IMR-90 (cell line): ENCODE data around the gene ZNF277. TPM values are rescaled to one million over a fixed set of nuclear protein-coding genes. Genes with fewer than 3 reads are reported as not detected.

Source experiments
- ATAC-seq: fragments of 200-7000 bp; cut with Tn5 transposase; 2 replicates; pipeline ENCODE4 v1.9.1; 2020; ENCODE audit warnings: low read depth, mild to moderate bottlenecking, moderate library complexity
- BruUV-seq: library from RNA; stranded (reverse); fragments of 400-500 nt; replicated peaks from 2 replicates; lab custom pipeline; 2021; lab: Mats Ljungman, UMichigan
- CTCF ChIA-PET: fragments of 300-600 bp; formaldehyde crosslinking; extraction: SDS; loops from one replicate; lab custom pipeline; 2021; ENCODE audit warnings: antibody characterized with exemption; lab: Yijun Ruan, JAX
- POLR2A ChIA-PET: fragments of 300-600 bp; sonication (Branson Sonifier 250); formaldehyde crosslinking; loops from one replicate; lab custom pipeline; 2022; ENCODE audit warnings: antibody characterized with exemption; ENCODE audit not compliant: unreplicated experiment; lab: Charles Lee
- DNase-seq: peaks from one replicate; pipeline ENCODE4 v3.0.0; 2013
- H2AFZ ChIP-seq: replicated peaks from 2 replicates; pipeline ENCODE3; 2013; ENCODE audit warnings: low read length, mild to moderate bottlenecking; ENCODE audit not compliant: poor library complexity
- H2AK5ac ChIP-seq: 2 replicates; pipeline ENCODE4 v1.6.1; 2013; ENCODE audit warnings: low read depth, low read length, inconsistent platforms
- H2AK9ac ChIP-seq: replicated peaks from 2 replicates; pipeline ENCODE3; 2013; ENCODE audit warnings: mild to moderate bottlenecking, low read depth, low read length, moderate library complexity; ENCODE audit not compliant: poor library complexity
- H2BK120ac ChIP-seq: 2 replicates; pipeline ENCODE4 v1.6.1; 2013; ENCODE audit warnings: low read depth, low read length, inconsistent platforms
- H2BK15ac ChIP-seq: 3 replicates; pipeline ENCODE4 v1.6.1; 2013; ENCODE audit warnings: low read depth, low read length, inconsistent platforms
- H2BK20ac ChIP-seq: 2 replicates; pipeline ENCODE4 v1.6.1; 2013; ENCODE audit warnings: low read depth, mild to moderate bottlenecking, inconsistent platforms, low read length, moderate library complexity
- H2BK5ac ChIP-seq: 2 replicates; pipeline ENCODE4 v1.6.1; 2013; ENCODE audit warnings: mild to moderate bottlenecking, low read depth, low read length, inconsistent platforms; ENCODE audit not compliant: poor library complexity, severe bottlenecking
- H3K14ac ChIP-seq: replicated peaks from 2 replicates; pipeline ENCODE4 v1.6.1; 2013; ENCODE audit warnings: low read depth, low read length, inconsistent platforms
- H3K18ac ChIP-seq: 2 replicates; pipeline ENCODE4 v1.6.1; 2013; ENCODE audit warnings: low read depth, low read length, control low read depth
- H3K23ac ChIP-seq: 2 replicates; pipeline ENCODE4 v1.6.1; 2013; ENCODE audit warnings: low read depth, low read length, inconsistent platforms
- H3K27ac ChIP-seq: 2 replicates; pipeline ENCODE4 v1.5.1; 2013; ENCODE audit warnings: mild to moderate bottlenecking, control low read depth, low read length; ENCODE audit not compliant: insufficient read depth
- H3K27me3 ChIP-seq: 2 replicates; pipeline ENCODE4 v1.6.1; 2013; ENCODE audit warnings: low read length; ENCODE audit not compliant: control insufficient read depth, insufficient read depth
- H3K36me3 ChIP-seq: 2 replicates; pipeline ENCODE4 v1.6.1; 2013; ENCODE audit warnings: low read length, mixed read lengths; ENCODE audit not compliant: control insufficient read depth, insufficient read depth
- H3K4ac ChIP-seq: 2 replicates; pipeline ENCODE4 v1.6.1; 2013; ENCODE audit warnings: low read depth, low read length, inconsistent platforms
- H3K4me1 ChIP-seq: 2 replicates; pipeline ENCODE4 v1.6.1; 2013; ENCODE audit warnings: low read length, mixed read lengths; ENCODE audit not compliant: control insufficient read depth, insufficient read depth
- H3K4me2 ChIP-seq: 2 replicates; pipeline ENCODE4 v1.6.1; 2013; ENCODE audit warnings: low read depth, mild to moderate bottlenecking, control low read depth, low read length, moderate library complexity
- H3K4me3 ChIP-seq: 2 replicates; pipeline ENCODE4 v1.5.1; 2013; ENCODE audit warnings: low read depth, mild to moderate bottlenecking, control low read depth, low read length, moderate library complexity; ENCODE audit not compliant: insufficient read depth
- H3K56ac ChIP-seq: 2 replicates; pipeline ENCODE4 v1.6.1; 2013; ENCODE audit warnings: low read length, inconsistent platforms; ENCODE audit not compliant: insufficient read depth; ENCODE audit errors: extremely low read depth
- H3K79me1 ChIP-seq, 2 experiments: 2 replicates each; pipeline ENCODE4 v1.6.1; 2013; ENCODE audit warnings: low read length in 2 of 2, inconsistent platforms in 1 of 2, low read depth in 1 of 2
- H3K9ac ChIP-seq: 2 replicates; pipeline ENCODE4 v1.6.1; 2013; ENCODE audit warnings: low read depth, low read length, control low read depth
- H3K9me1 ChIP-seq: 2 replicates; pipeline ENCODE4 v1.6.1; 2013; ENCODE audit warnings: low read length, inconsistent platforms; ENCODE audit not compliant: insufficient read depth
- H3K9me3 ChIP-seq: 2 replicates; pipeline ENCODE4 v1.6.1; 2013; ENCODE audit warnings: low read length; ENCODE audit not compliant: control insufficient read depth, insufficient read depth
- H4K20me1 ChIP-seq: 2 replicates; pipeline ENCODE4 v1.6.1; 2013; ENCODE audit warnings: low read length, inconsistent platforms; ENCODE audit not compliant: insufficient read depth
- H4K5ac ChIP-seq: 2 replicates; pipeline ENCODE4 v1.6.1; 2013; ENCODE audit warnings: mild to moderate bottlenecking, low read depth, low read length, control low read depth
- H4K8ac ChIP-seq, 2 experiments: 2 replicates each; pipeline ENCODE4 v1.6.1; 2013; ENCODE audit warnings: low read depth in 2 of 2, low read length in 2 of 2, control low read depth in 1 of 2, inconsistent platforms in 1 of 2
- H4K91ac ChIP-seq: 2 replicates; pipeline ENCODE4 v1.6.1; 2013; ENCODE audit warnings: low read depth, low read length, inconsistent platforms; ENCODE audit not compliant: insufficient read depth
- CHD1 ChIP-seq: IDR thresholded peaks from 2 replicates; pipeline ENCODE4 v1.6.1; 2012; ENCODE audit warnings: low read depth, low read length, improper control_type of control experiment
- MXI1 ChIP-seq: IDR thresholded peaks from 2 replicates; pipeline ENCODE4 v1.6.1; 2012; ENCODE audit warnings: low read depth, mild to moderate bottlenecking, low read length, moderate library complexity, borderline replicate concordance
- NFE2L2 ChIP-seq: fragments of 150-350 bp; IDR thresholded peaks from 2 replicates; pipeline ENCODE4 v1.6.1; 2016; ENCODE audit warnings: low read depth, mild to moderate bottlenecking, low read length
- RCOR1 ChIP-seq: IDR thresholded peaks from 2 replicates; pipeline ENCODE4 v1.6.1; 2012; ENCODE audit warnings: mild to moderate bottlenecking, low read length, improper control_type of control experiment; ENCODE audit not compliant: insufficient replicate concordance
- SMC3 ChIP-seq: fragments of 150-350 bp; IDR thresholded peaks from 2 replicates; pipeline ENCODE4 v1.6.1; 2016; ENCODE audit warnings: low read depth, mild to moderate bottlenecking, antibody characterized with exemption, low read length, moderate library complexity
- dilution Hi-C: fragments of 300-500 bp; cut with HindIII; formaldehyde crosslinking; loops from one replicate; pipeline ENCODE4 v1.14.3; 2018; ENCODE audit warnings: low sequenced_read_pairs; ENCODE audit not compliant: unreplicated experiment
- in situ Hi-C: fragments of 300-500 bp; cut with MboI; formaldehyde crosslinking; loops from 3 replicates; pipeline ENCODE4 v1.14.3; 2019; ENCODE audit warnings: low sequenced_read_pairs, inconsistent platforms, mixed read lengths
- intact Hi-C: fragments of 100-400 bp; cut with micrococcal nuclease; formaldehyde crosslinking; loops from 2 replicates; pipeline ENCODE4 v1.10.0; 2022
- polyA plus RNA-seq, 3 experiments: library from polyadenylated mRNA; depleted of rRNA; stranded (reverse); fragments of >200 nt; gene quantifications; 2 replicates each; pipeline ENCODE4 v1.2.3, GENCODE V29; 2012; ENCODE audit warnings: low replicate concordance in 1 of 3
- total RNA-seq: library from RNA; depleted of rRNA; stranded (reverse); fragments of >200 nt; gene quantifications from 2 replicates; pipeline ENCODE4 v1.2.3, GENCODE V29; 2012

Gene ZNF277
- total and polyA plus RNA-seq, 2 of the 4 experiments (the other 2 are of a cell fraction), result 7.3 to 21.3 TPM

GRCh38 chr7:112358513-112358912 is 152.0 kb downstream of the ZNF277 start:
- Histone ChIP-seq H3K18ac (no peak overlapping the region), H2BK5ac (no peak overlapping the region), H2AK9ac (no peak overlapping the region), H3K4ac (no peak overlapping the region), H2AK5ac (no peak overlapping the region), H3K23ac (no peak overlapping the region), H2BK15ac (no peak overlapping the region), H3K4me1 (peaks cover 3% of the 10 kb centered on the region; the same call in 1 of the 2 replicates), H3K27me3 (no peaks in the 10 kb centered on the region), H3K79me1 (no peaks in the 10 kb centered on the region), H4K91ac (no peak overlapping the region), H3K56ac (no peak overlapping the region), H3K9ac (no peak overlapping the region), H3K27ac (no peak overlapping the region), H3K9me3 (no peaks in the 10 kb centered on the region), H3K14ac (no peak overlapping the region), H2BK120ac (no peak overlapping the region), H2AFZ (no peak overlapping the region), H3K4me3 (no peak overlapping the region), H4K5ac (no peak overlapping the region), H3K4me2 (no peak overlapping the region), H3K36me3 (no peaks in the 10 kb centered on the region), H3K9me1 (no peaks in the 10 kb centered on the region), H2BK20ac (no peak overlapping the region), H4K20me1 (no peaks in the 10 kb centered on the region), H4K8ac (no peak overlapping the region)
- in situ Hi-C loops (no loop called here), dilution Hi-C loops (no loop called here), intact Hi-C loops (no loop called here)
- DNase-seq (no peak), ATAC-seq (no peak)
- ChIA-PET CTCF (no interaction called here), POLR2A (no interaction called here)
- no TSS peak for BruUV-seq
- TF ChIP-seq SMC3, result no peak
- no peak for TF ChIP-seq NFE2L2
- TF ChIP-seq RCOR1, result no peak
- TF ChIP-seq CHD1, result no peak
- TF ChIP-seq MXI1, result no peak
